PC-3 (cell line): ENCODE measurements around the gene HNRNPA1L2. TPM values are rescaled to one million over a fixed set of nuclear protein-coding genes. Genes with fewer than 3 reads are reported as not detected.
A peak's percentile ranks its signal among the peaks of the same experiment; 100 is the strongest.

Source experiments
- ATAC-seq: fragments of 200-7000 bp; cut with Tn5 transposase; 2 replicates; pipeline ENCODE4 v1.9.1; 2020; ENCODE audit warnings: mild to moderate bottlenecking, moderate library complexity
- BruUV-seq: library from RNA; stranded (reverse); fragments of 400-500 nt; replicated peaks from 2 replicates; lab custom pipeline; 2021; lab: Mats Ljungman, UMichigan
- CTCF ChIA-PET: fragments of 300-600 bp; sonication (Branson Sonifier 250); formaldehyde crosslinking; loops from one replicate; lab custom pipeline; 2022; ENCODE audit warnings: antibody characterized with exemption; lab: Charles Lee
- POLR2A ChIA-PET: fragments of 300-600 bp; sonication (Branson Sonifier 250); formaldehyde crosslinking; loops from one replicate; lab custom pipeline; 2022; ENCODE audit warnings: antibody characterized with exemption; ENCODE audit not compliant: unreplicated experiment; lab: Charles Lee
- DNase-seq: peaks from one replicate; pipeline ENCODE4 v3.0.0-alpha.2; 2015
- H2AFZ ChIP-seq: fragments of 300-600 bp; sonication (generic); 2 replicates; pipeline ENCODE4 v1.6.0; 2016; ENCODE audit warnings: antibody characterized with exemption, low read length
- H3F3A ChIP-seq: fragments of 300-600 bp; sonication (generic); one replicate; pipeline ENCODE4 v1.6.0; 2017; ENCODE audit warnings: antibody characterized with exemption, low read length, control low read depth, mild to moderate bottlenecking; ENCODE audit not compliant: unreplicated experiment
- H3K27ac ChIP-seq: fragments of 300-600 bp; sonication (generic); 2 replicates; pipeline ENCODE4 v1.5.1; 2016; ENCODE audit warnings: mild to moderate bottlenecking, low read length
- H3K27me3 ChIP-seq: fragments of 300-600 bp; sonication (generic); 2 replicates; pipeline ENCODE4 v1.6.1; 2016; ENCODE audit warnings: low read length, mixed read lengths
- H3K36me3 ChIP-seq: fragments of 300-600 bp; sonication (generic); 2 replicates; pipeline ENCODE4 v1.6.1; 2016; ENCODE audit warnings: low read depth, mixed run types, low read length, mixed read lengths
- H3K4me1 ChIP-seq: fragments of 300-600 bp; sonication (generic); 2 replicates; pipeline ENCODE4 v1.5.1; 2016; ENCODE audit warnings: low read length; ENCODE audit not compliant: insufficient read depth
- H3K4me2 ChIP-seq: fragments of 300-600 bp; sonication (generic); 2 replicates; pipeline ENCODE4 v1.6.0; 2016; ENCODE audit warnings: low read length
- H3K4me3 ChIP-seq: fragments of 300-600 bp; sonication (generic); 2 replicates; pipeline ENCODE4 v1.5.1; 2016; ENCODE audit warnings: mild to moderate bottlenecking, low read length, mixed read lengths
- H3K79me2 ChIP-seq: fragments of 300-600 bp; sonication (generic); 2 replicates; pipeline ENCODE4 v1.6.1; 2017; ENCODE audit warnings: low read length, mixed read lengths
- H3K9ac ChIP-seq: fragments of 300-600 bp; sonication (generic); 2 replicates; pipeline ENCODE4 v1.6.0; 2016; ENCODE audit warnings: mild to moderate bottlenecking, low read length
- H3K9me2 ChIP-seq: fragments of 300-600 bp; sonication (generic); replicated peaks from 2 replicates; pipeline ENCODE4 v1.6.1; 2016; ENCODE audit warnings: mixed run types, low read length, mixed read lengths
- H3K9me3 ChIP-seq: fragments of 300-600 bp; sonication (generic); 2 replicates; pipeline ENCODE4 v1.6.1; 2016; ENCODE audit warnings: low read length, mixed read lengths
- H4K20me1 ChIP-seq: fragments of 300-600 bp; sonication (generic); 2 replicates; pipeline ENCODE4 v1.6.1; 2016; ENCODE audit warnings: low read length, mixed read lengths
- CTCF ChIP-seq: fragments of 300-600 bp; sonication (generic); conservative IDR thresholded peaks from 2 replicates; pipeline ENCODE4 v1.5.1; 2017; ENCODE audit warnings: antibody characterized with exemption, low read depth, mild to moderate bottlenecking, low read length
- EZH2 ChIP-seq: fragments of 300-600 bp; sonication (generic); IDR thresholded peaks from one replicate; pipeline ENCODE4 v1.6.1; 2017; ENCODE audit warnings: antibody characterized with exemption, mild to moderate bottlenecking, low read length; ENCODE audit not compliant: unreplicated experiment
- EZH2phosphoT487 ChIP-seq: fragments of 300-600 bp; sonication (generic); IDR thresholded peaks from 2 replicates; pipeline ENCODE4 v1.6.1; 2018; ENCODE audit warnings: mild to moderate bottlenecking, antibody characterized with exemption, low read length, borderline replicate concordance
- intact Hi-C: fragments of 100-400 bp; cut with micrococcal nuclease; formaldehyde crosslinking; loops from 2 replicates; pipeline ENCODE4 v1.9.0; 2023
- total RNA-seq: library from RNA; depleted of rRNA; stranded (reverse); fragments of >200 nt; gene quantifications from 2 replicates; pipeline ENCODE4 v1.2.3, GENCODE V29; 2014

The HNRNPA1L2 gene
- total RNA-seq, 1 experiment from 2014 or later, result 3.4 TPM

- Histone ChIP-seq H3K27me3 (no peaks in the 10 kb centered on the region), H3K4me3 (no peak overlapping the region), H3K79me2 (peaks cover 31% of the 10 kb centered on the region), H3K4me2 (no peak overlapping the region), H3F3A (no peaks in the 10 kb centered on the region), H2AFZ (no peak overlapping the region), H3K9ac (no peak overlapping the region), H3K9me2 (no peaks in the 10 kb centered on the region), H4K20me1 (no peaks in the 10 kb centered on the region), H3K36me3 (peaks cover 16% of the 10 kb centered on the region), H3K4me1 (peaks cover 4% of the 10 kb centered on the region; the same call in 1 of the 2 replicates), H3K27ac (no peak overlapping the region), H3K9me3 (no peaks in the 10 kb centered on the region)
- DNase-seq (no peak), ATAC-seq (no peak)
- POLR2A ChIA-PET, result no interaction called here
- no TSS peak for BruUV-seq
- CTCF ChIA-PET, result no interaction called here
- intact Hi-C loops, result no loop called here
- TF ChIP-seq CTCF, result no peak
- no peak for TF ChIP-seq EZH2phosphoT487
- TF ChIP-seq EZH2, result no peak
Measured at GRCh38 chr13:52659340-52659739, 17.1 kb downstream of the HNRNPA1L2 start.

GRCh38 chr13:52664272-52664671, 22.0 kb downstream of the HNRNPA1L2 start:
- no peaks in the 10 kb centered on the region for H3K4me1 ChIP-seq
- H3K4me3 ChIP-seq, result no peak overlapping the region
- no peak overlapping the region for H3K27ac ChIP-seq
- DNase-seq (no peak), ATAC-seq (no peak)
- intact Hi-C loops, result loop anchor here (2.0 kb wide), 2 partner anchors 145 to 305 kb away; no protein-coding TSS in a partner anchor
- H3K27me3 ChIP-seq, result no peaks in the 10 kb centered on the region
- H3K9me2 ChIP-seq, result no peaks in the 10 kb centered on the region
- no TSS peak for BruUV-seq
- H3K9ac ChIP-seq, result no peak overlapping the region
- no peaks in the 10 kb centered on the region for H4K20me1 ChIP-seq
- H3F3A ChIP-seq, result no peaks in the 10 kb centered on the region
- H3K9me3 ChIP-seq, result no peaks in the 10 kb centered on the region
- ChIA-PET CTCF (interaction anchor here (1.7 kb wide), 1 partner anchor 304 kb away, joined by 16 read pairs; no protein-coding TSS in a partner anchor), POLR2A (no interaction called here)
- no peak overlapping the region for H2AFZ ChIP-seq
- H3K4me2 ChIP-seq, result no peak overlapping the region
- no peak for TF ChIP-seq CTCF
- no peak for TF ChIP-seq EZH2phosphoT487
- TF ChIP-seq EZH2, result no peak
- H3K79me2 ChIP-seq, result no peaks in the 10 kb centered on the region
- peaks cover 26% of the 10 kb centered on the region for H3K36me3 ChIP-seq

GRCh38 chr13:52665325-52665724, 23.1 kb downstream of the HNRNPA1L2 start:
- no peak overlapping the region for H2AFZ ChIP-seq
- H3K4me2 ChIP-seq, result no peak overlapping the region
- no peaks in the 10 kb centered on the region for H3K79me2 ChIP-seq
- H3K27ac ChIP-seq, result no peak overlapping the region
- no peaks in the 10 kb centered on the region for H3K9me2 ChIP-seq
- BruUV-seq, result no TSS peak
- H3K27me3 ChIP-seq, result no peaks in the 10 kb centered on the region
- POLR2A ChIA-PET, result interaction anchor here (1.0 kb wide), 1 partner anchor 11 kb away, joined by 8 read pairs; no protein-coding TSS in a partner anchor
- H3F3A ChIP-seq, result no peaks in the 10 kb centered on the region
- CTCF ChIA-PET, result interaction anchor here (0.6 to 1.7 kb wide), 5 partner anchors 13 to 404 kb away, joined by 3 to 16 read pairs (median 5); partner anchors contain the start of gene SUGT1
- intact Hi-C loops, result loop anchor here (2.0 kb wide), 2 partner anchors 143 to 303 kb away; no protein-coding TSS in a partner anchor
- ATAC-seq (no peak), DNase-seq (peak; percentile 39)
- H3K4me1 ChIP-seq, result no peaks in the 10 kb centered on the region
- H3K9ac ChIP-seq, result no peak overlapping the region
- H3K9me3 ChIP-seq, result no peaks in the 10 kb centered on the region
- TF ChIP-seq EZH2 (no peak), EZH2phosphoT487 (no peak), CTCF (peak; percentile 58)
- H3K4me3 ChIP-seq, result no peak overlapping the region
- H3K36me3 ChIP-seq, result peaks cover 24% of the 10 kb centered on the region
- no peaks in the 10 kb centered on the region for H4K20me1 ChIP-seq
